Activated CD4-positive, alpha-beta memory T cell treated with anti-CD3 and anti-CD28 coated beads for 36 hours (primary cell): ENCODE results near the gene TMEM50A. TPM values are rescaled to one million over a fixed set of nuclear protein-coding genes. Genes with fewer than 3 reads are reported as not detected.
"Not testable (repeated sequence)": the region's sequence is repeated elsewhere in the genome, so short reads cannot be mapped to it uniquely, and the experiment has no call there.

Experiments used
- CTCF ChIA-PET: fragments of 350-600 bp; sonication (Branson Sonifier 250); formaldehyde crosslinking; loops from one replicate; lab custom pipeline; 2021; ENCODE audit warnings: antibody characterized with exemption, inconsistent platforms; lab: Charles Lee
- POLR2A ChIA-PET: fragments of 350-600 bp; sonication (Branson Sonifier 250); formaldehyde crosslinking; loops from one replicate; lab custom pipeline; 2021; ENCODE audit warnings: antibody characterized with exemption; lab: Charles Lee
- DNase-seq: peaks from one replicate; pipeline ENCODE4 v3.0.0-alpha.2; 2020
- H3K27ac Mint-ChIP-seq: one replicate; pipeline ENCODE4 v1.8.0; 2021; ENCODE audit warnings: mixed read lengths
- H3K27me3 Mint-ChIP-seq: one replicate; pipeline ENCODE4 v1.8.0; 2021; ENCODE audit warnings: mixed read lengths
- H3K36me3 Mint-ChIP-seq: one replicate; pipeline ENCODE4 v1.8.0; 2021; ENCODE audit warnings: mixed read lengths
- H3K4me1 Mint-ChIP-seq: one replicate; pipeline ENCODE4 v1.8.0; 2021; ENCODE audit warnings: low read depth, mixed read lengths
- H3K4me3 Mint-ChIP-seq: one replicate; pipeline ENCODE4 v1.8.0; 2021; ENCODE audit warnings: mild to moderate bottlenecking, mixed read lengths
- H3K9me3 Mint-ChIP-seq: one replicate; pipeline ENCODE4 v1.8.0; 2021; ENCODE audit warnings: mixed read lengths
- intact Hi-C: fragments of 100-400 bp; cut with micrococcal nuclease; formaldehyde crosslinking; loops from one replicate; pipeline ENCODE4 v1.15.1; 2023
- total RNA-seq, 2 experiments: library from RNA; stranded (reverse); gene quantifications; one replicate each; pipeline ENCODE4 v1.2.3, GENCODE V29; 2021

TMEM50A gene
- total RNA-seq, 2 experiments from 2014 or later = 124 to 128 TPM

- POLR2A ChIA-PET, H3K27ac Mint-ChIP-seq, CTCF ChIA-PET, intact Hi-C loops, H3K27me3 Mint-ChIP-seq, H3K4me3 Mint-ChIP-seq, H3K4me1 Mint-ChIP-seq, H3K9me3 Mint-ChIP-seq, DNase-seq: not testable (repeated sequence)
- H3K36me3 Mint-ChIP-seq = peaks cover 14% of the 10 kb centered on the region
These were observed 25.2 kb upstream of the TMEM50A start for GRCh38 chr1:25312806-25313470.

DNA sequence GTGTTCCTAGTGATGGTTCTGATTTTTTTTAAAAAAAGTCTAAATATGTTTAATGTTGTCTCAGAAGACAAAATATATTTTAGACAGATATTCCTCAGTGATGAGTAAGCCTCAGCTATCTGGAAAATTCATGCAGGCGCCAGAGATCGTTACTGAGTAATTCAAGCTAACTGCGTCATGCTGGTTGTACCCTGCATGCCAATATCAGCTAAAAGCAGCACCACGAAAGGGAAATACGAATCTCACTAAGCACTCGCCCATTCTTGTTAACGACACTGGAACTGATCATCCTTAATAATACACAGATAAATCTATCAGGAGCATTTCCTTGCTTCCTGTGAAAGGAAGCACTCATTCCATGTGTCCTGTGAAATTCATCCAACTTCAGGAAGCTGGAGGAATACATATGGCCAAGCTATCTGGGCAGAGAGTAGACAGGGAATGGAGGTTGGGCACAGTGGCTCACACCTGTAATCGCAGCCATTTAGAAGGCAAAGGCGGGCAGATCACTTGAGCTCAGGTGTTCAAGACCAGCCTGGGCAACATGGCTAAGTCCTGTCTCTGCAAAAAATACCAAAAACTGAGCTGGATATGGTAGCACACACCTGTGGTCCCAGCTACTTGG is 17.7 kb upstream of the TMEM50A start:
- CTCF ChIA-PET, H3K36me3 Mint-ChIP-seq, POLR2A ChIA-PET, H3K27ac Mint-ChIP-seq, H3K4me3 Mint-ChIP-seq, H3K4me1 Mint-ChIP-seq, DNase-seq, H3K27me3 Mint-ChIP-seq, intact Hi-C loops, H3K9me3 Mint-ChIP-seq: not testable (repeated sequence)

GRCh38 chr1:25322127-25322526 is 16.0 kb upstream of the TMEM50A start:
- H3K4me1 Mint-ChIP-seq, POLR2A ChIA-PET, H3K27ac Mint-ChIP-seq, H3K36me3 Mint-ChIP-seq, intact Hi-C loops, CTCF ChIA-PET, DNase-seq, H3K9me3 Mint-ChIP-seq, H3K4me3 Mint-ChIP-seq, H3K27me3 Mint-ChIP-seq: not testable (repeated sequence)

DNA sequence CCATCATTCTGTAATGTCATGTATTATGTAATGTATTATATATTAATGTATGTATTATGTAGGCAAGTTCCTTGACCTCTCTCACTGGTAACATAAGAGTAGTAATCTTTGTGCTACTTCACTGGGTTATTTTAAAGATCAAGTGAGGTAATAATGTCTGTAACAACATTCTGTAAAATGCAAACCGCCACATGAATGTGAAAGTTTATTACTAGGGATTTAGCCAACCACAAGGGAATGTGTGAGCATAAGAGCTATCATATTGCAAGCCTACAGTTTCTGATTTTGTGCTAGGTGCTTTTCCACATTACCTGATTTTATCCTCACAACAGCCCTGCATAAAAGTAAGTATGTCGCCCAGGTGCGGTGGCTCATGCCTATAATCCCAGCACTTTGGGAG is 13.7 kb upstream of the TMEM50A start:
- POLR2A ChIA-PET, H3K9me3 Mint-ChIP-seq, H3K4me1 Mint-ChIP-seq: not testable (repeated sequence)

DNA sequence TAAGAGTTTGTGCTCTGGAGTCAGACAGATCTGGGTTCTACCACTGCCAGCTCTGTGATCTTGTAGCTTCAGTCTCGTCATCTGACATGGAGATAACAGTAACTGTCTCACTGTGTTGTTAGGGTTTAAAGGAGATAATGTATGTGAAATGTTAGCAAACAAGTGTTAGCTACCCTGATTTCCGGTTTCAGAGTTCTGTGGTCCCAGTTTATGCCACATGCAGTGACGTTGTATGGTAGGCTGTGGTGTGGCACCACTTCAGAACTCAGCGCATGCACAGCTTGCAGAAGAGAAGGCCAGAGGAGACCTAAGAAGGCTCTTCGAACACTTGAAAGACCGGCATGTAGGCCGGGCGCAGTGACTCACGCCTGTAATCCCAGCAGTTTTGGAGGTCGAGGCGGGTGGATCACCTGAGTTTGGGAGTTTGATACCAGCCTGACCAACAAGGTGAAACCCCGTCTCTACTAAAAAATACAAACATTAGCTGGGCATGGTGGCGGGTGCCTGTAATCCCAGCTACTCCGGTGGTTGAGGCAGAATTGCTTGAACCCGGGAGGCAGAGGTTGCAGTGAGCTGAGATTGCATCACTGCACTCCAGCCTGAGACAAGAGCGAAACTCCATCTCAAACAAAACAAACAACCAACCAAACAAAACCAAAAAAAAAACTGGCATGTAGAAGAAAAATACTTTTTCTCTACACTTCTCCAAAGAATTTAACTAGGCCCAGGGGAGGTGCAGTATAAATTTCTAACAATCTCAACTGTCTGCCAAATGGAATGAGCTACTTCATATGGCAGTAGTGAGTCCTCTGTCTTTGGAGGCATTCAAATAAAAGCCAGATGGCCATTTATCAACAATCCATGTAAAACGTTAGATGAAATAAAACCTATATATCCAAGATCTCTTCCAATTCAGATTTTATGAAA is 10.0 kb upstream of the TMEM50A start:
- H3K27me3 Mint-ChIP-seq, H3K27ac Mint-ChIP-seq: not testable (repeated sequence)

More for the DNA sequence above, 13.7 kb upstream of the TMEM50A start:
- H3K27ac Mint-ChIP-seq, H3K4me3 Mint-ChIP-seq, CTCF ChIA-PET, DNase-seq, H3K27me3 Mint-ChIP-seq, intact Hi-C loops, H3K36me3 Mint-ChIP-seq: not testable (repeated sequence)

DNA sequence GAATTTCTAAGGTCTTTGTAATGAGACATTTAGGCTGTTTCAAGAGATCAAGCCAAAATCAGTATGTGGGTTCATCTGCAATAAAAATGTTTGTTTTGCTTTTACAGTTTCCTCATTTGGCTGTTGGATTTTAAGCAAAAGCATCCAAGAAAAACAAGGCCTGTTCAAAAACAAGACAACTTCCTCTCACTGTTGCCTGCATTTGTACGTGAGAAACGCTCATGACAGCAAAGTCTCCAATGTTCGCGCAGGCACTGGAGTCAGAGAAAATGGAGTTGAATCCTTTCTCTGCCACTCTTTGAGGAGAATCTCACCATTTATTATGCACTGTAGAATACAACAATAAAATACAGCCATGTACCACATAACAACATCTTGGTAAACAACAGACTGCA is 9.3 kb upstream of the TMEM50A start:
- DNase-seq, H3K27me3 Mint-ChIP-seq, H3K4me3 Mint-ChIP-seq, H3K9me3 Mint-ChIP-seq, intact Hi-C loops, H3K4me1 Mint-ChIP-seq, H3K27ac Mint-ChIP-seq, POLR2A ChIA-PET, CTCF ChIA-PET, H3K36me3 Mint-ChIP-seq: not testable (repeated sequence)

More for the DNA sequence above, 10.0 kb upstream of the TMEM50A start:
- H3K4me1 Mint-ChIP-seq, POLR2A ChIA-PET, intact Hi-C loops, H3K9me3 Mint-ChIP-seq, H3K4me3 Mint-ChIP-seq, CTCF ChIA-PET, H3K36me3 Mint-ChIP-seq, DNase-seq: not testable (repeated sequence)

- DNase-seq, intact Hi-C loops: not testable (repeated sequence)
These were observed 8.8 kb upstream of the TMEM50A start for GRCh38 chr1:25329336-25329735.

GRCh38 chr1:25329950-25330349 is 8.2 kb upstream of the TMEM50A start:
- H3K27ac Mint-ChIP-seq, POLR2A ChIA-PET, CTCF ChIA-PET, H3K4me3 Mint-ChIP-seq, H3K4me1 Mint-ChIP-seq, intact Hi-C loops, H3K9me3 Mint-ChIP-seq, H3K36me3 Mint-ChIP-seq, H3K27me3 Mint-ChIP-seq: not testable (repeated sequence)
- peak; percentile 17 for DNase-seq

More at GRCh38 chr1:25329336-25329735, 8.8 kb upstream of the TMEM50A start:
- H3K36me3 Mint-ChIP-seq, H3K4me3 Mint-ChIP-seq, H3K9me3 Mint-ChIP-seq, H3K4me1 Mint-ChIP-seq, CTCF ChIA-PET, H3K27ac Mint-ChIP-seq, POLR2A ChIA-PET, H3K27me3 Mint-ChIP-seq: not testable (repeated sequence)

GRCh38 chr1:25336922-25337354 is 1.2 kb upstream of the TMEM50A start:
- peaks cover 24% of the 10 kb centered on the region for H3K4me1 Mint-ChIP-seq
- peak overlapping the region; percentile 88 for H3K4me3 Mint-ChIP-seq
- H3K27me3 Mint-ChIP-seq, H3K9me3 Mint-ChIP-seq, POLR2A ChIA-PET, H3K36me3 Mint-ChIP-seq: not testable (repeated sequence)
- peak overlapping the region; percentile 83 for H3K27ac Mint-ChIP-seq
- CTCF ChIA-PET = interaction anchor here (0.7 kb wide), 1 partner anchor 97 kb away, joined by 3 read pairs; no protein-coding TSS in a partner anchor
- DNase-seq = peak; percentile 47
- intact Hi-C loops = loop anchor here (5.0 kb wide), 1 partner anchor 95 kb away; the partner anchor contains the start of gene MACO1

DNA sequence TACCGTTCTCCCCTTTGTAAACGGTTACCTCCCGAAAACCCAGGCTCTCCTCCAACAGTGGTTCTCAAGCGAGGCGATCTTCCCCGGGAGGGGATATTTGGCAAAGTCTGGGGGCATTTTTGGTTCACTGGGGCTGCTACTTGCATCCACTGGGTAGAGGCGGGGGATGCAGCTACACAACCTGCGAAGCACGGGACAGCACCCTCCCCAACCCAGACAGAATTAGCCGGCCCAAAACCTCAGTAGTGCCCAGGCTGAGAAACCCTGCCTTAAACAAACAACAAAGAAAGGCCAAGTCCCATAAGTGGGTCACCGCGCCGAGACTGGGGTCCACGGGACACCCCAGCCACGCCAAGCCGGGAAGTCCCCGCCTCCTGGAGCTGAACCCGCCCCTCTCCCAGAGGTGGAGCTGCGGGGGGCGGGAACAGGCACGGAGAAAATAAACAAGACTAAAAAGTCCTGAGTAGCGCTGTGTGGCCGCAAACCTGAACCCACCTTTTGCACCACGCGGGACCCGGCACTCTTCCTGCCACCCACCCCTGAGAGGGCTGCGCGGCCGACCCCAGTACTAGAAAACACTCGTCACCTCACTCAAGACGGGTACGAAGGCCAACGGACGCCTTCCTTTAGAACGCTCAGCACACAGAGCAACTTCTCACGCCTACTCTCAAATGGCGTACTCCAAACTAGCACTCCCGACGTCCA is 499 bp upstream of the TMEM50A start:
- Mint-ChIP-seq H3K27ac (peak overlapping the region; percentile 87), H3K4me3 (peak overlapping the region; percentile 82), H3K4me1 (peaks cover 28% of the 10 kb centered on the region)
- H3K27me3 Mint-ChIP-seq, CTCF ChIA-PET, POLR2A ChIA-PET, H3K36me3 Mint-ChIP-seq, H3K9me3 Mint-ChIP-seq: not testable (repeated sequence)
- peak; percentile 38 for DNase-seq
- intact Hi-C loops = loop anchor here (2.0 to 5.0 kb wide), 2 partner anchors 91 to 95 kb away; partner anchors contain the start of genes MACO1 and RSRP1

DNA sequence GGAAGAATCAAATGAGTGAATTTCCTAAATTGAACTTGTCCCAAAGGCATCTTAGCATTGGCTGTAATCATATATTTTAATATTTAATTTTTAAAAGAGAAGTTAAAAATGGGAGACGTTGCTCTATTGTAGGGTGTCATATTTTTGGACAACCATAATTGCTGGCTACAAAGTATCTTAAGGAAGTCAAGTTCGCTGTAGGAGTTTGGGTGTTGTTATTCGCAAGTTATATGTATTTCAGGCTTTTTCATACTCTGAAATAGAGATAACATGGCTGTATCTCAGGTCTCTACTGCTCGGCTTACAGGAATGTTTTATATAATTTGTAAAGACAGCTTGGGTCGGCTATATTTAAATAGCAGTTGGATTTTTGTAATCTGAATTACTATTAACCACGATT is 852 bp downstream of the TMEM50A start:
- CTCF ChIA-PET = no interaction called here
- POLR2A ChIA-PET = interaction anchor here (1.0 to 1.5 kb wide), 2 partner anchors 11 to 107 kb away, joined by 5 to 6 read pairs; partner anchors contain the start of gene SYF2
- peak overlapping the region; percentile 87 for H3K27ac Mint-ChIP-seq
- peaks cover 10% of the 10 kb centered on the region for H3K36me3 Mint-ChIP-seq
- no peaks in the 10 kb centered on the region for H3K9me3 Mint-ChIP-seq
- H3K4me1 Mint-ChIP-seq = peaks cover 34% of the 10 kb centered on the region
- no peaks in the 10 kb centered on the region for H3K27me3 Mint-ChIP-seq
- no peak for DNase-seq
- H3K4me3 Mint-ChIP-seq = peak overlapping the region; percentile 82
- intact Hi-C loops = loop anchor here (2.0 to 5.0 kb wide), 2 partner anchors 92 to 93 kb away; partner anchors contain the start of genes MACO1 and RSRP1
